GM12872 (cell line): ENCODE data around the gene PRMT2.

Experiments used
- CTCF ChIP-seq: IDR thresholded peaks from 3 replicates; pipeline ENCODE4 v1.5.1; 2011; ENCODE audit warnings: low read depth, mild to moderate bottlenecking, low read length, moderate library complexity; ENCODE audit not compliant: insufficient read depth

PRMT2 gene

GRCh38 chr21:46626975-46627501 lies 8.4 kb upstream of the PRMT2 start:
- TF ChIP-seq CTCF = no peak

- no peak for TF ChIP-seq CTCF
These were observed 7.7 kb upstream of the PRMT2 start for GRCh38 chr21:46627726-46628125.

DNA sequence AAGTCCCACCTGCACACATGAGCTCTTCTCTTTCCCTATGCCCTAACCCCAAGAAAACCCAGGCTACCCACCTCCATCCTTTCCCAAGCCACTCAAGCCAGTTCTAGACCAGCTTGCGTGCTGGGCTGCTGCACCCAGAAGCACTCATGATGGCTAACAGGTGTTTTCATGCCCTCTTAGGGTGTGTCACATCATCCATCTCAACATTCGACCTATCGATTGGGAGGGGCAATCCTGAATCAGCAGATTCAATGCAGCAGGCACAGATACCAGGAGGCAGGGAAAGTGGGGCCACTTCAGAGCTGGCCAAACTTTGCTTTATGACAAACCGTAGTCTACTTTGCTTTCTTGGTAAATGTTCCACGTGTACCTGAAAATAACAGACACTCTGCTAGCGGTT lies 6.6 kb upstream of the PRMT2 start:
- TF ChIP-seq CTCF = no peak

GRCh38 chr21:46633566-46633965 lies 1.9 kb upstream of the PRMT2 start:
- TF ChIP-seq CTCF = no peak

DNA sequence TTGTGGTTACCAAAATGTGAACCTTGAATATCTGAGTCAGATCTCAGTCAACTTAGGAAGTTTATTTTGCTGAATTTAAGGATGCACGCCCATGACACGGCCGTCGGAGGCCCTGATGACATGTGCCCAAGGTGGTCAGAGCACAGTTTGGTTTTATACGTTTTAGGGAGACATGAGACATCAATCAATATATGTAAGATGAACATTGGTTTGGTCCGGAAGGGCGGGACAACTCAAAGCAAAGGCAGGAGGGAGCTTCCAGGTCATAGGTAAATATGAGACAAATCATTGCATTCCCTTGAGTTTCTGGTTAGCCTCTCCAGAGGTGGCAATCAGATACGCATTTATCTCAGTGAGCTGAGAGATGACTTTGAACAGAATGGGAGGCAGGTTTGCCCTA lies 1.0 kb upstream of the PRMT2 start:
- TF ChIP-seq CTCF = no peak

GRCh38 chr21:46634966-46635323 lies 529 bp upstream of the PRMT2 start:
- TF ChIP-seq CTCF = 0 out of 3 replicates have a peak, but pooled peaks have one; percentile 16

- no peak for TF ChIP-seq CTCF
These were observed 673 bp downstream of the PRMT2 start for GRCh38 chr21:46636181-46636512.
